ENCODE measurements around the gene KLRF2.

Gene KLRF2

DNA sequence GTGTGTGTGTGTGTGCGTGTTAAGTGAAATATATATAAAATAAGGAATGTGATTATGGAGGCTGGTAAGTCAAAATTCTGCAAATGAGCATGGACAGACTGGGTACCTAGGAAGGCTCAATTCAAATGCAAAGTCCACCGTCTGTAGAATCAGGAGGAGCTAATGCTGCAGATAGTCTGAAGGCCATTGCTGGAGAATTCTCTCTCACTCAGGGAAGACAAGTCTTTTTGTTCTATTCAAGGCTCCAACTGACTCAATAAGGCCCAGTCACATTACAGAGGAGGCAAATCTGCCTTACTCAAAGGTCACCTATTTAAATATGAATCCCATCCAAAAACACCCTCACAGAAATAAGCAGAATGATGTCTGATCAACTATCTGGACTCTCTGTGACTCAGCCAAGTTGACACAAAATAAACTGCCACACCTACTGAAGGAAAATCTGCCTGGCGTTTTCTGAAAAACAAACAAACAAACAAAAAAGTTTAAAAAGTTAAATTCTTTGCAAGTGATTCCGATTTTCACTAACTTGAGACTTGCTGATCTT is 684 bp upstream of the KLRF2 start:
- no peak for DNase-seq (ENCODE audit: insufficient read length, low spot score)
- no peak for FAIRE-seq
- no peak for TF ChIP-seq SPI1 (IDR thresholded peaks at IDR 0.05; ENCODE audit: low read depth, low read length)
- no peak for TF ChIP-seq POLR2AphosphoS5 (IDR thresholded peaks at IDR 0.05; ENCODE audit: low read depth, low read length)
- TF ChIP-seq TAF1 (IDR thresholded peaks at IDR 0.05; ENCODE audit: low read depth, low read length): no peak
- TF ChIP-seq POLR2A (IDR thresholded peaks at IDR 0.05; ENCODE audit: low read depth, low read length): no peak
- TF ChIP-seq PAX5 (IDR thresholded peaks at IDR 0.05; ENCODE audit: insufficient read depth, low read length, severe bottlenecking): no peak
- TF ChIP-seq POU2F2 (IDR thresholded peaks at IDR 0.05; ENCODE audit: low read depth, low read length): no peak

DNA sequence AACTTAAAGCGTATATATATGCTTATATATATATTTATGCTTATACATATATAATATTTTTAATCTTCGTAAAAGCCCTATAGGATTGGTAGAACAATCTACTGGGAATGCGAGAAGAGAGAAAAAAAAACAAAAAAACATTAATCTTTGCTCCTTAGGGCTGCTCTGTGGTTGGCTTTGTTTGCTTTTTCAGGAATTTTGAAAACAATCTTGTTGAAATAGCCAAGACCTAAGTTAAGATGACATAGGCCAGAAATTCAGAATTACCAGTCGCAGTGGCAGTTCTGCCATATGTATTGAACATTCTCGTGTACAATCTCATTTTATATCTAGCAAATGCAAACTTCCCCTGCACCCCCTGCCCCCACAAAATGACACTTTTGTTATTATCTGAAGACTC is 699 bp downstream of the KLRF2 start:
- no peak for DNase-seq (ENCODE audit: insufficient read length, low spot score)
- TF ChIP-seq TAF1 (IDR thresholded peaks at IDR 0.05; ENCODE audit: low read depth, low read length) (no peak), POLR2AphosphoS5 (IDR thresholded peaks at IDR 0.05; ENCODE audit: low read depth, low read length) (no peak), SPI1 (IDR thresholded peaks at IDR 0.05; ENCODE audit: low read depth, low read length) (no peak), PAX5 (IDR thresholded peaks at IDR 0.05; ENCODE audit: insufficient read depth, low read length, severe bottlenecking) (no peak), POU2F2 (IDR thresholded peaks at IDR 0.05; ENCODE audit: low read depth, low read length) (no peak)
- FAIRE-seq: no peak

DNA sequence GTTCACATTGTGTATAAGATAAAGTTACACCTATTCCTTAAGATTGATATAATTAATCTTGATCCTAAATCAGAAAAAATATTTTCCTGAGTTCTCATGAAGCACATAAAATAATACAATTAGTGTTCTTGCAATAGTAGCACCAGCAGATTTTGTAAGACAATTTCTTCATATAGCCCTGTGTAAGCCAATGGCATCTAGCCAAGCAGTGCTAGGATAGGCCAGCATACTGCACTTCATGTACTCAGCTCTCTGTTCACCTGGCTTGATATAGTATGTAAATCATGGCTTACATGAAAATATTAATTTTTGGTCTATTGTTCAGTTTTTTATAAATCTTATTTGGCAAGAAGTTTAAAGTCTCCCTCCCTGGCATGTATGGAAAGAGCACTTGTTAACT is 1.9 kb downstream of the KLRF2 start:
- DNase-seq (ENCODE audit: insufficient read length, low spot score) (no peak), FAIRE-seq (no peak)
- TF ChIP-seq SPI1 (IDR thresholded peaks at IDR 0.05; ENCODE audit: low read depth, low read length): no peak
- TF ChIP-seq POLR2A (IDR thresholded peaks at IDR 0.05; ENCODE audit: low read depth, low read length): no peak
- no peak for TF ChIP-seq PAX5 (IDR thresholded peaks at IDR 0.05; ENCODE audit: insufficient read depth, low read length, severe bottlenecking)
- TF ChIP-seq POU2F2 (IDR thresholded peaks at IDR 0.05; ENCODE audit: low read depth, low read length): no peak
- TF ChIP-seq TAF1 (IDR thresholded peaks at IDR 0.05; ENCODE audit: low read depth, low read length): no peak

DNA sequence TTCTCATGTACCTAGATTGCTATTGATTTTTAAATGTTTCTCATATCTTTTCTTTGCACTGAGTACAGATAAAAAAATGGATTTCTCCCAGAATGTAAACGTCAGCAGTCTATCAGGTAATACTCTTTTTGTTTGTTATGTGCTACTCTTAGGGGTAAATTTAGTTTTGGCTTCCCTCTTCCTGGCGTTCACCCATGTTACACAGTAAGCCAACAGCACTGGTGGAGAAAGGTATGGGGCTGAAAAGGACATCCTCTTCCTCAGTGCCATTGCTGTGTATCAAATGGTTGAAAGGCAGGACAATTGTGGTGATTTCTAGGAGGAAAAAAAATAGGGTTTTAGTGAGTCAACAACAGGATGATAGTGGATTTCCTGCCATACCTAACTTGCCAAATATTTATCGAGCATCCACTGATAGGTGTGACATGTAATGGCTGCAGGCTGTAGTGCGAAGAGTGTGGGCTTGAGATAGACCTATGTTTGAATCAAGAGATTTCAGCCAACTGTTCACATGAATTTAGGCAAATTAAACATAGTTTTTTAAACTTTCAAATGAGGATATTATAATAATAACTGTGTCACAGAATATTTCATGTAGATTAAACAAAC is 7.5 kb downstream of the KLRF2 start:
- FAIRE-seq: no peak
- TF ChIP-seq POLR2AphosphoS5 (IDR thresholded peaks at IDR 0.05; ENCODE audit: low read depth, low read length) (no peak), TAF1 (IDR thresholded peaks at IDR 0.05; ENCODE audit: low read depth, low read length) (no peak)
- no peak for DNase-seq (ENCODE audit: insufficient read length, low spot score)

DNA sequence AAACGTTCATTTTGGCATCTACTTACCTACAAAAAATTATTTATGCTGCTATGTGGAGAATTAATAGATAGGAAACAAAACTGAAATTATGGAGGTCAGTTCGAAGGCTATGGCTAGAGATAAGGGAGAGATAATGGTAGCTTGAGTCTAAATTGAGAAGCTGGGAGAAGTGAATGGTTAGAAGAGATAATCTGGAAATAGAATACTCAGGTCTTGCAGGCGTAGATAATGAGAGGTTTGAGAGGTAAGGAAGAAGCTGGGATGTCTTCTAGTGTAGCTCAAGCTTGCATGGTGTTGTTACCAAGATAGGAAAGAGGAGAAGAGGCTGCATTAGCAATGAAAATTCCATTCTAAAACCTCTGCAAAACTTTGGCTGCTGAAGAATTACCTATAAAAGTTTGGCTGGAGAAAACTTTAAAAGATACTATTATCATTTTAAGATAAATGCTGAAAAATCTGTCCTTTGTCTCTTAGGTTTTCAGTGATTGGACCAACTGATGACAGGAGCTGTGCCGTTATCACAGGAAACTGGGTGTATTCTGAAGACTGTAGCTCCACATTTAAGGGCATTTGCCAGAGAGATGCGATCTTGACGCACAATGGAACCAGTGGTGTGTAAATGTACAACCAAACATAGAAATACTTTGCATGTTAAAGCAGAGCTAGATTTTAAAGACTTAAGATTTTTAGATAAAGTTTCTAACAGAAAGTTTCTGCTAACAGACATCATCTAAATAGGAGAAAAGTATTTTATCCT is 14.1 kb downstream of the KLRF2 start:
- DNase-seq (ENCODE audit: insufficient read length, low spot score) (no peak), FAIRE-seq (no peak)
- TF ChIP-seq POLR2A (IDR thresholded peaks at IDR 0.05; ENCODE audit: low read depth, low read length): no peak

DNA sequence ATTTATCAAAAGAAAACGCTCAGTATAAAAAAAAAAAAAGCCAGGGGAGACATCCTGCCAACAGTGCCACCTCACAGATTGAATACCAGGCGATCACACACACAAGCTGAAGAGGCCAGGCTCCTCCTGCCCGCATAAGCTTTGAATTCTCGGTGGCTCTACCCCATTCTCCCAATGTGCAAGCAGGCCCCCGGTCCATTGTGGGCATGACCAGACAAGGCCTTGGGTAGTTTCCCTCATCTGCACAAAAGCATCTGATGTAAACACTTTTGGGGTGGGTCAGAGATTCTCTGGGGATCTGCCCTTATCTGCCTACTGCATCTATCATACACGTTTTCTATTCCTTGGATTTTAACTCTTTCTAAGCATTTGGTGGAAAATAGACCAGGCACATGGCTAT is 16.2 kb downstream of the KLRF2 start:
- DNase-seq (ENCODE audit: insufficient read length, low spot score): no peak
- FAIRE-seq: no peak
- TF ChIP-seq SPI1 (IDR thresholded peaks at IDR 0.05; ENCODE audit: low read depth, low read length) (no peak), TAF1 (IDR thresholded peaks at IDR 0.05; ENCODE audit: low read depth, low read length) (no peak), POLR2A (IDR thresholded peaks at IDR 0.05; ENCODE audit: low read depth, low read length) (no peak), POU2F2 (IDR thresholded peaks at IDR 0.05; ENCODE audit: low read depth, low read length) (no peak), PAX5 (IDR thresholded peaks at IDR 0.05; ENCODE audit: insufficient read depth, low read length, severe bottlenecking) (no peak), POLR2AphosphoS5 (IDR thresholded peaks at IDR 0.05; ENCODE audit: low read depth, low read length) (no peak)

DNA sequence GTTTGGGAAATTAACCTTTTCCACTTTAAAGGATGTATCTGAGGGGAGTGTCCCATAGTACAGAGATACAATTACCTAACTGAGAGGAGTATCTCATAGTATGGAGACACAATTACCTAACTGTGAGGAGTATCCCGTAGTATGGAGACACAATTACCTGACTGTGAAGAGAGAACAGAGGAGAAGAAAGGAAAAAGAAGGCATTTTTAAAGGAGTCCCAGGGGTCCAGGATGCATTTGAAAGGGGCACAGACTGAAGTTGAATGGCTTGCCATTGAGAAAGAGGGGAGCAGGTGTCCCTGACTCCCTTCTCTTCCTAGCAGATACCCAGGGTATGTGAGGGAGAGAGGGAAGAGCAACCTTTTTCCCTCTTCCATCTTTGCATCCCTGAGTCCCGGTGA is 17.9 kb downstream of the KLRF2 start:
- no peak for DNase-seq (ENCODE audit: insufficient read length, low spot score)

DNA sequence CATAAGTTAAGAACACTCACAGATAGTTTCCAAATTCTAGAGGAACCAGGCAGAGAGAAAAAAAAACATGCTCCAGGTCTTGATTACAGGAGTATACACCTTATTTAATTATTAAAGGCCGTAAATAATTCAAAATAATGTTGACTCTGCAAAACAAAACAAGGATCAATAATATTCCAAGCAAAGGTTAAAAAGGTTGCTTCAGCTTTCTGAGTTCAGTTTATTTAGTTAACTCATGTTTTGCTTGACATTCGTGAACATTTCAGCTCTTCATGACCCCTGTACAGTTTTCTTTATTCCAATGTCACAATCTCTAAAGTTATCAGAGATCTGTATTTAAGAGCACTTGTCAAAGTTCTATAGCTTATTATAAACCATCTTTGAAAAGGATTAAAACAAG is 19.6 kb downstream of the KLRF2 start:
- no peak for DNase-seq (ENCODE audit: insufficient read length, low spot score)
- no peak for FAIRE-seq
- TF ChIP-seq POLR2A (IDR thresholded peaks at IDR 0.05; ENCODE audit: low read depth, low read length) (no peak), PAX5 (IDR thresholded peaks at IDR 0.05; ENCODE audit: insufficient read depth, low read length, severe bottlenecking) (no peak), SPI1 (IDR thresholded peaks at IDR 0.05; ENCODE audit: low read depth, low read length) (no peak), POLR2AphosphoS5 (IDR thresholded peaks at IDR 0.05; ENCODE audit: low read depth, low read length) (no peak), TAF1 (IDR thresholded peaks at IDR 0.05; ENCODE audit: low read depth, low read length) (no peak), POU2F2 (IDR thresholded peaks at IDR 0.05; ENCODE audit: low read depth, low read length) (no peak)

More for the DNA sequence above, 17.9 kb downstream of the KLRF2 start:
- FAIRE-seq: no peak
- no peak for TF ChIP-seq TAF1 (IDR thresholded peaks at IDR 0.05; ENCODE audit: low read depth, low read length)

DNA sequence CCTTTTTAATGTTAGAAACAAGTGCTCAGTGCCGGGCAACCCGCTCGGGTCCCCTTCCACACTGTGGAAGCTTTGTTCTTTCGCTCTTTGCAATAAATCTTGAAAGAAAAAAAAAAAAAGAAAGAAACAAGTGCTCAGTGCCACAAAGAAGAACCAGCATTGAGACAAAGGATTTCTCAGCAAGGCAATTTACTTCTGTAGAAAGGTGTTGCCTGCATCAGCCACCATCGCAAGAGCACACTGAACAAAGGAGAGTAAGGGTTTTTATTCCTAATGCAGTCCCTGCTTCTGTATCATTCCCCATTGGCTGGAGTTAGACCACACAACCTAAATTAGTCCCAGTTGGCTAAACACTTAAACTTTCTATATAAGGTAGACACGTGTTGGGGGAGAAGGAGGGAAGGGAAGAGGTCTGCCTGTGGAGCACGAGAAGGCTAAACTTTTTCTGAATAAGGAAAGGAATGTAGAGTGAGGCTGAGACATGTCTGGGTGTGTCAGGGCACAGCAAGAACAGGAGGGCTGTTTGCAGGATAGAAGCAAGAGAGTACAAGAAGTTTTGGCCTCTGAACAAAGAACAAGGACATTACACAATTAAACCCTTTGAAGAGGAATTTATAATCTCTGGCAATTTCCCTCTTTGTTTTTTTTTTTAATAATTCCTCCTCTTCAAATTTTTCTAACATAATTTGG is 21.4 kb downstream of the KLRF2 start:
- DNase-seq (ENCODE audit: insufficient read length, low spot score): no peak
- TF ChIP-seq POLR2AphosphoS5 (IDR thresholded peaks at IDR 0.05; ENCODE audit: low read depth, low read length) (no peak), TAF1 (IDR thresholded peaks at IDR 0.05; ENCODE audit: low read depth, low read length) (no peak), POU2F2 (IDR thresholded peaks at IDR 0.05; ENCODE audit: low read depth, low read length) (no peak), SPI1 (IDR thresholded peaks at IDR 0.05; ENCODE audit: low read depth, low read length) (no peak), PAX5 (IDR thresholded peaks at IDR 0.05; ENCODE audit: insufficient read depth, low read length, severe bottlenecking) (no peak), POLR2A (IDR thresholded peaks at IDR 0.05; ENCODE audit: low read depth, low read length) (no peak)

DNA sequence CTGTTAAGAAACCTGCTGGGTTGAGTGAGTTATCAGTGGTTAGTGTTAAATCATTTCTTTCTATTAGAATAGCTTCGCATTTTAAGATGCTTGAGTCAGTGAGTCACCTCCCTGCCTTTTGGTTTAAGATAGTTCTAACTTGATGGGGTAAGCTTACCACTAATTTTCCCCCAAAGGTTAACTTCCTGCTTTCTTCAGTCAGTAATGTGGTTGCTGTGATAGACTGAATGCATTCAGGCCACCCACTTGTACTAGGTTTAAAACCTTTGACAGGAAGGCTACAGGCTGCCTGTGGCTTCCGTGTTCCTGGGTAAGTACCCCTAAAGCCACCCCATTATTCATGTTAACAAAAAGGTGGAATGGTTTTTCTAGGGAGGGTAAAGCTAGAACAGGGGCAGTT is 25.6 kb downstream of the KLRF2 start:
- DNase-seq (ENCODE audit: insufficient read length, low spot score): no peak
- no peak for TF ChIP-seq POLR2A (IDR thresholded peaks at IDR 0.05; ENCODE audit: low read depth, low read length)
- TF ChIP-seq SPI1 (IDR thresholded peaks at IDR 0.05; ENCODE audit: low read depth, low read length): no peak
- TF ChIP-seq TAF1 (IDR thresholded peaks at IDR 0.05; ENCODE audit: low read depth, low read length): no peak
- TF ChIP-seq POLR2AphosphoS5 (IDR thresholded peaks at IDR 0.05; ENCODE audit: low read depth, low read length): no peak
- no peak for TF ChIP-seq PAX5 (IDR thresholded peaks at IDR 0.05; ENCODE audit: insufficient read depth, low read length, severe bottlenecking)
- TF ChIP-seq POU2F2 (IDR thresholded peaks at IDR 0.05; ENCODE audit: low read depth, low read length): no peak
- FAIRE-seq: no peak

More for the DNA sequence above, 21.4 kb downstream of the KLRF2 start:
- FAIRE-seq: no peak

Data from GM12891 (cell line).